ENCODE results near the gene HEMGN.
"Not testable (repeated sequence)": the region's sequence is repeated elsewhere in the genome, so short reads cannot be mapped to it uniquely, and the experiment has no call there.

HEMGN gene

DNA sequence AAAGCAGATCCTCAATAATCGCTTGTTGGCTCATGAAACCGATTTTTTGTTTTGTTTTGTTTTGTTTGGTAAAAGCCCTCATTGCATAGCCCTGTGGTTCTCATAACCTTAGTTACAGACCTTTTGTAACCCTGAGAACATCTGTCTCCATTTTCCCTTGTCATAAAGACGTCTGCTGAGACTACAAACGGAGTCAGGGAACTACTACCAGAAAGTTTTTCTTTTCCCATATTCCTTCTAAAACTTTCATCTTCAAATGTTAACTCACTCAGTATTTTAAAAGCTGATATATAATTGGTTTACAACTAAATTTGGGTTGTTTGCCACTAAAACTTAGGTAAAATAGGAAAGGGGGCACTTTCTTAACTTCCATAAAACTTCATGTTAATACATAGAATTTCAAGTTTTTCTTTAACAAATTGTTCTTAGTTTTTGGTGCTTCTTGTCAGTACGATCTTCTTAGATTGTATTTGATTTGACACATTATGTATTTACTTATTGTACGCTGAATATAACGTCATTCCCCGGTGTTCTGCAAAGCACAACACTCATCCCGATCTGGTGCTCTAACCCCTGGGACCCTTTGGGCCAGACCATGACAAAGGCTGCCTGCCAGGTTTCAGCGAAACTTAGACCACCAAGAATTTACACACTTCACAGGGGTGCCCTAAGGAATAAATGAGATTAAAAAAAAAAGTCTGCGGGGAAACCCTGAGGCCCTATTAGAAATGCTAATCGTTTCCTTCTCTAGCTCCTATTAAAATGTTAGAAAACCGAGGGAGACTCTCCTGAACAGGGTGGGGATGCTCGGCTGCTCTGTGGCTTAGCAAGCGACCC is 44.1 kb upstream of the HEMGN start:
- TF ChIP-seq, protein P1, sequence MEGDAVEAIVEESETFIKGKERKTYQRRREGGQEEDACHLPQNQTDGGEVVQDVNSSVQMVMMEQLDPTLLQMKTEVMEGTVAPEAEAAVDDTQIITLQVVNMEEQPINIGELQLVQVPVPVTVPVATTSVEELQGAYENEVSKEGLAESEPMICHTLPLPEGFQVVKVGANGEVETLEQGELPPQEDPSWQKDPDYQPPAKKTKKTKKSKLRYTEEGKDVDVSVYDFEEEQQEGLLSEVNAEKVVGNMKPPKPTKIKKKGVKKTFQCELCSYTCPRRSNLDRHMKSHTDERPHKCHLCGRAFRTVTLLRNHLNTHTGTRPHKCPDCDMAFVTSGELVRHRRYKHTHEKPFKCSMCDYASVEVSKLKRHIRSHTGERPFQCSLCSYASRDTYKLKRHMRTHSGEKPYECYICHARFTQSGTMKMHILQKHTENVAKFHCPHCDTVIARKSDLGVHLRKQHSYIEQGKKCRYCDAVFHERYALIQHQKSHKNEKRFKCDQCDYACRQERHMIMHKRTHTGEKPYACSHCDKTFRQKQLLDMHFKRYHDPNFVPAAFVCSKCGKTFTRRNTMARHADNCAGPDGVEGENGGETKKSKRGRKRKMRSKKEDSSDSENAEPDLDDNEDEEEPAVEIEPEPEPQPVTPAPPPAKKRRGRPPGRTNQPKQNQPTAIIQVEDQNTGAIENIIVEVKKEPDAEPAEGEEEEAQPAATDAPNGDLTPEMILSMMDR (conservative IDR thresholded peaks at IDR 0.05; ENCODE audit: low read depth, low read length), result no peak
- peak; percentile 36 for DNase-seq (ENCODE audit: low read depth)
- peak overlapping the region; percentile 88 for H3K4me3 ChIP-seq (ENCODE audit: low read depth, low read length)

DNA sequence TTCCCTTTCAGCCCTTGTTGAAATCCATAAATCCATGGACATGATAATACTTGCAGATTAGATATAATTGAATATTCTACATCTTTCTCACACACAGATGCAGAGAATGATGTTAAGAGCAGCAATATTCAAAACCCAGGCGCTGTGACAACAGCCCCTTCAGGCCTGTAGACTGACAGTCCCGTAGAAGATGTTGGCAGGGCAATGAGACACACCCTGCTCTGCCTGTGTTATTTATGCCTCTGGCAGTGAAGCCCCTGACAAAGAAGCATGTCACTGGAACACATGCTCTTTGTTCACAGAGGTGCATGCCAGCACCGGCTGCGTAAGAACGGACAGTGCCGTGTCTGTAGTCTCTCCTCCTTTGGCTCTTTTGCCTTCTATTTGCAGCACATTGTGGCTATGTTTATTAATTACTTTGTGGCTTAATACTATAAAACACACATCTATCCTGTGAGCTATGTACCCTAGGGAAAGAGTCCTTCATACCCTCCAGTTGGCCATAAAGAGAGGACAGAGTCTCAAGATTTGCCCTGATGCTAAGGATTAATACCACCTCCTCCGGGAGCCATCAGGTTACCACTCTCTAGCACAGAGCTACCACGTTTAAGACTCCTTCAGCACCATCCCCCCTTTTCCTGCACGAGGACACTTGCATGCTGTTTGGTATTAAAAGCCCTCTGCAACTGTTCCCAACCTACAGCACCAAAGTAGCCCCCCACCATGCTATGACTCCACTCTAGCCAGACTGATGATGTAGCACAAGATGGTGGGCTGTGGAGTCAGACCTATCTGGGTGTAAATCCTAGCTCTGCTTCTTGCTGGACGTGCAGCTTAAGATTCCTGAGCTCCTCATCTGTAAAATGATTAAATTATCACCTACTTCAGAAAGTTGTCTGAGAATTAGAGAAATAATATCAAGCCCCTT is 43.2 kb upstream of the HEMGN start:
- TF ChIP-seq, protein P1 (conservative IDR thresholded peaks at IDR 0.05; ENCODE audit: low read depth, low read length), result no peak
- DNase-seq (ENCODE audit: low read depth), result no peak
- H3K4me3 ChIP-seq (ENCODE audit: low read depth, low read length), result no peak overlapping the region

DNA sequence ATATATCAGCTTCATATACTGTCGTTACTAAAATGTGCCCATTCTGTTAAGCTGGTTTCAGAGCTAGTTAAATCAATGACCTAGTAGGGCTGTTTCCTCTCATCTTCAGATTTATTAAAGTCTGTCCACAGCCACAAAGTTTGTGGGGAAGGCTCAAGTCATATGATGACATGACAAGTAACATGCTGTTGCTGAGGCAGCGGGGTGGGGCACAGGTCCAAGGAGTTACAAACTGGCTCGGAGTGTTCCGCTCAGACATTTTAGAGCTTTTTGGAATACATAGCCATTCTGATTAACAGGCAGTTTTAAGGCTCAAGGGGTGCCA is 42.5 kb upstream of the HEMGN start:
- no peak for DNase-seq (ENCODE audit: low read depth)
- TF ChIP-seq, protein P1 (conservative IDR thresholded peaks at IDR 0.05; ENCODE audit: low read depth, low read length), result no peak

DNA sequence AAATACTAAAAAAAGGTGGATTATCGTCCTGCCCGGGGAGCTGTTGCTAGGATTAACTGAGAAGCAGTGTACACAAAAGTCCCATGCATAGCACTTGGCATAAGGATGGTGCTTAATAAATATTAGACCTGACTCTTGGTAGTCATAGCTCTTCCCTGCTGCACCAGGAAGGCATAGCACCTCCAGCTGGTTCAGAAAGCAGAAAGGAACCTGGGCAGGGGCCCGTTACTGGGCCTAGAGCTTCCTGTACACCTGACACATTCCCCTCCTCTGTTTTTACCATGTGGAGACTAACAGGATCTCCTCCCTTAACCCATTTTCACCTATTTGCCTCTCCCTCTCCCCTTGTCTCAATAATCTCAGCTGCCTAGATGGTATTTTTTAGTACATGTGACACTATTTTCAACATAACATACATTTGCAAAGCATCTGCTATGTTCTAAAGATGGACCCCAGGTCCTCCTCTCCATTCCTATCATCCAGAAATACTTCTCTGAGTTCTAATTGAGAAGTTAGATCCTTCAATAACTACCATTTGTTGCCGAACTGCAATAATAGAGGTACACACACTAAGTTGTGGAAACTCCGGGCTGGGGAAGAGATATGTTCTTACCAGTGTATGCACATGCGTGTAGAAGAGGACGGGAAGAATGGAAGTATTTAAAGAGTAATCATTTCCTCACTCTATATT is 42.0 kb upstream of the HEMGN start:
- no peak for DNase-seq (ENCODE audit: low read depth)
- TF ChIP-seq, protein P1 (conservative IDR thresholded peaks at IDR 0.05; ENCODE audit: low read depth, low read length), result no peak
- no peak overlapping the region for H3K4me3 ChIP-seq (ENCODE audit: low read depth, low read length)

More for the DNA sequence above, 42.5 kb upstream of the HEMGN start:
- H3K4me3 ChIP-seq (ENCODE audit: low read depth, low read length), result no peak overlapping the region

DNA sequence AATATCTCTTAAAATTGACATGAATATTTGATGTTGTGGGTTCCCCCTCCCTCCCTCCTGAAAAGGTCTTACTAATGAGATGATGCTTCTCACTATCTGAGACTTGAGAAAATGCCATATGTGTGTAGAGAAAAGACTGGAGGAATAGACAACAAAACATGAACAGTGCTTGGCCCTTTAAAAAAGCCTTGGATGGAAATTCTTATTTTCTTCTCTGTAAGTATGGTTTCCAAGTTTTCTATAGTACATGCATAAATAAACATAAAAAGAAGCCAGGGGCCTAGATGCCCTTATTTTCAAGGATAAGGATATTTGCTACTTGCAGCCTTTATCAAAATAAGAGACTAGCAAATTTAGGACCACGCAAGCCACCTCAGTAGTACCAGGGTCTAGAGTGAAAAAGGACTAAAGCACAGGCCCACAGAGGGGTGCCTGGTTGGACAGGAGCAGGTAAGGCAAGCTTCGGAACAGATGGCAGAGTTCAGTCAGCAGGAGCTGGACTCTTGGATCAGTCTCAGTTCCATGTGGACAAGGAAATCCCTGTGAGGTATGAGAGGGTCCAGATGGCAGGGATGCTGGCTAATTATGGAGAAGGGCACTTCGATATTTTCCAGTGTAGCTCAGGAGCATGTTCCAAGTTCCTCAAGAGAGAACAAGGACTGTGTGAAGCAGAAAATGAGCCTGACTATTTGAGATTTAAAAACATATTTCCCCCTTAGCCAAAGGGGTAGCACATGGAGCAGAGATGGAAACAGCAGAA is 40.6 kb upstream of the HEMGN start:
- no peak overlapping the region for H3K4me3 ChIP-seq (ENCODE audit: low read depth, low read length)
- no peak for DNase-seq (ENCODE audit: low read depth)
- TF ChIP-seq, protein P1 (conservative IDR thresholded peaks at IDR 0.05; ENCODE audit: low read depth, low read length), result no peak

DNA sequence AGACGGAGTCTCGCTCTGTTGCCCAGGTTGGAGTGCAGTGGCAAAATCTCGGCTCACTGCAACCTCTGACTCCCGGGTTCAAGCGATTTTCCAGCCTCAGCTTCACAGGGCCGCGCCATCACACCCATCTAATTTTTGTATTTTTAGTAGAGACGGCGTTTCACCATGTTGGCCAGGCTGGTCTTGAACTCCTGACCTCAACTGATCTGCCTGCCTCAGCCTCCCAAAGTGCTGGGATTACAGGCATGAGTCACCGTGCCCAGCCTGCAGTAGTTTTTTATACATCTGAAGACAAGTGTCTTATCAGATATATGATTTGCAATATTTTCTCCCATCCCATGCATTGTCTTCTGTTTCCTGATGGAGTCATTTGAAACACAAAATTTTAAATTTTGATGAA is 38.7 kb upstream of the HEMGN start:
- not testable (repeated sequence) for H3K4me3 ChIP-seq (ENCODE audit: low read depth, low read length); DNase-seq (ENCODE audit: low read depth)
